Endothelial cell of umbilical vein (primary cell): ENCODE data around the gene VSIG10. TPM values are rescaled to one million over a fixed set of nuclear protein-coding genes. Genes with fewer than 3 reads are reported as not detected.

Experiments
- BruUV-seq: library from RNA; stranded (reverse); fragments of 400-500 nt; replicated peaks from 2 replicates; lab custom pipeline; 2021; lab: Mats Ljungman, UMichigan
- CTCF ChIA-PET: fragments of 300-600, 350-600 bp; sonication (Branson Sonifier 250); formaldehyde crosslinking; loops from one replicate; lab custom pipeline; 2021; ENCODE audit warnings: antibody characterized with exemption, inconsistent platforms; lab: Charles Lee
- POLR2A ChIA-PET: fragments of 300-600, 350-600 bp; sonication (Branson Sonifier 250); formaldehyde crosslinking; loops from one replicate; lab custom pipeline; 2021; ENCODE audit warnings: antibody characterized with exemption, inconsistent platforms; lab: Charles Lee
- DNase-seq: peaks from one replicate; pipeline ENCODE4 v3.0.0-alpha.2; 2011; ENCODE audit warnings: low read depth, low spot score
- FAIRE-seq: peaks from 2 replicates; lab custom pipeline; 2011; peaks lifted over from hg19 to GRCh38; lab: Jason Lieb, UNC
- H2AFZ ChIP-seq: 2 replicates; pipeline ENCODE4 v1.6.0; 2012; ENCODE audit warnings: low read depth, low read length, control low read depth, inconsistent platforms
- H3K27ac ChIP-seq: 2 replicates; pipeline ENCODE4 v1.5.1; 2011; ENCODE audit warnings: low read depth, mild to moderate bottlenecking, control low read depth, low read length, moderate library complexity; ENCODE audit not compliant: insufficient read depth
- H3K27me3 ChIP-seq, 2 experiments: 2 replicates each; pipeline versions ENCODE4 v1.6.0 to v1.6.1; 2011; ENCODE audit warnings: low read length in 2 of 2, mixed read lengths in 1 of 2; ENCODE audit not compliant: control insufficient read depth in 2 of 2, insufficient read depth in 2 of 2
- H3K36me3 ChIP-seq, 2 experiments: 2 replicates in 1 of 2; 3 replicates in 1 of 2; pipeline ENCODE4 v1.5.1; 2011; ENCODE audit warnings: low read length in 2 of 2, mild to moderate bottlenecking in 1 of 2, moderate library complexity in 1 of 2; ENCODE audit not compliant: control insufficient read depth in 2 of 2, insufficient read depth in 2 of 2; ENCODE audit errors: extremely low read depth in 1 of 2
- H3K4me1 ChIP-seq: 3 replicates; pipeline ENCODE4 v1.5.1; 2011; ENCODE audit warnings: mild to moderate bottlenecking, low read length; ENCODE audit not compliant: control insufficient read depth, insufficient read depth; ENCODE audit errors: extremely low read depth
- H3K4me2 ChIP-seq: 2 replicates; pipeline ENCODE4 v1.6.1; 2011; ENCODE audit warnings: low read length, control low read depth, mixed read lengths; ENCODE audit not compliant: insufficient read depth
- H3K4me3 ChIP-seq, 3 experiments: fragments of 200-600 bp in 1 of 3; sonication (generic), shearing (Covaris generic) in 1 of 3; replicated peaks in 1 of 3; 2 replicates each; pipeline ENCODE4 v1.5.1; 2011 to 2016; ENCODE audit warnings: control low read depth in 3 of 3, low read length in 3 of 3, mild to moderate bottlenecking in 2 of 3, inconsistent platforms in 1 of 3, low read depth in 1 of 3, moderate library complexity in 1 of 3; ENCODE audit not compliant: insufficient read depth in 1 of 3
- H3K79me2 ChIP-seq: 2 replicates; pipeline ENCODE4 v1.6.0; 2012; ENCODE audit warnings: low read length, inconsistent platforms; ENCODE audit not compliant: control insufficient read depth, insufficient read depth
- H3K9ac ChIP-seq: replicated peaks from 2 replicates; pipeline ENCODE3; 2011; ENCODE audit warnings: low read length, control low read depth; ENCODE audit not compliant: insufficient read depth; ENCODE audit errors: extremely low read depth
- H3K9me1 ChIP-seq: replicated peaks from 3 replicates; pipeline ENCODE4 v1.6.0; 2011; ENCODE audit warnings: mild to moderate bottlenecking, low read length; ENCODE audit not compliant: control insufficient read depth, insufficient read depth; ENCODE audit errors: extremely low read depth
- H3K9me3 ChIP-seq: replicated peaks from 2 replicates; pipeline ENCODE4 v1.5.1; 2012; ENCODE audit warnings: low read length, inconsistent platforms; ENCODE audit not compliant: control insufficient read depth, insufficient read depth
- H4K20me1 ChIP-seq: replicated peaks from 2 replicates; pipeline ENCODE3; 2011; ENCODE audit warnings: mild to moderate bottlenecking, low read length; ENCODE audit not compliant: control insufficient read depth, insufficient read depth; ENCODE audit errors: extremely low read depth
- EZH2 ChIP-seq: IDR thresholded peaks from 2 replicates; pipeline ENCODE4 v1.6.1; 2012; ENCODE audit warnings: borderline replicate concordance, low read depth, mild to moderate bottlenecking, moderate library complexity, low read length, inconsistent platforms; ENCODE audit not compliant: severe bottlenecking
- FOS ChIP-seq: IDR thresholded peaks from 2 replicates; pipeline ENCODE4 v1.6.1; 2011; ENCODE audit warnings: mild to moderate bottlenecking, low read length, moderate library complexity, borderline replicate concordance; ENCODE audit not compliant: insufficient read depth
- GATA2 ChIP-seq: IDR thresholded peaks from 2 replicates; pipeline ENCODE4 v1.7.0; 2011; ENCODE audit warnings: low read depth, mild to moderate bottlenecking, moderate library complexity, mixed read lengths, low read length; ENCODE audit not compliant: insufficient read length, insufficient read depth
- JUN ChIP-seq: IDR thresholded peaks from 2 replicates; pipeline ENCODE4 v1.6.1; 2011; ENCODE audit warnings: borderline replicate concordance, low read depth; ENCODE audit not compliant: insufficient read length, insufficient read depth
- MAX ChIP-seq: IDR thresholded peaks from 2 replicates; pipeline ENCODE4 v1.6.1; 2011; ENCODE audit not compliant: insufficient read depth, insufficient read length
- MYC ChIP-seq: IDR thresholded peaks from one replicate; pipeline ENCODE4 v1.6.1; 2011; ENCODE audit warnings: mild to moderate bottlenecking, low read depth, low read length
- POLR2A ChIP-seq: IDR thresholded peaks from 2 replicates; pipeline ENCODE4 v1.6.1; 2012; ENCODE audit warnings: low read depth, mild to moderate bottlenecking, control low read depth, low read length
- POLR2AphosphoS5 ChIP-seq: IDR thresholded peaks from 2 replicates; pipeline ENCODE4 v1.6.1; 2012; ENCODE audit warnings: low read depth, mild to moderate bottlenecking, control low read depth, low read length, moderate library complexity; ENCODE audit not compliant: insufficient read depth
- dilution Hi-C: fragments of 300-500 bp; cut with MboI; formaldehyde crosslinking; loops from one replicate; pipeline ENCODE4 v1.15.0; 2019; ENCODE audit warnings: low sequenced_read_pairs; ENCODE audit not compliant: extremely low pct_ligation_motif_present
- intact Hi-C: fragments of 100-400 bp; cut with micrococcal nuclease; formaldehyde crosslinking; loops from one replicate; pipeline ENCODE4 v1.10.0; 2022
- polyA plus RNA-seq, 4 experiments: library from polyadenylated mRNA; depleted of rRNA in 3 of 4; stranded (reverse) in 3 of 4; unstranded in 1 of 4; fragments of >200 nt; gene quantifications; 2 replicates each; pipeline versions ENCODE4 v1.2.1 to v1.2.3, GENCODE V29; 2011 to 2012; ENCODE audit warnings: missing spikeins in 1 of 4
- total RNA-seq: library from RNA; stranded (reverse); gene quantifications from 2 replicates; pipeline ENCODE4 v1.2.3, GENCODE V29; 2021
- TF ChIP-seq, protein P1 (sequence below), 2 donors: IDR thresholded peaks; 1 replicate in 1 of 2; 2 replicates in 1 of 2; pipeline ENCODE4 v1.5.1; 2011; ENCODE audit warnings: low read length in 2 of 2, mild to moderate bottlenecking in 2 of 2, moderate library complexity in 2 of 2, control low read depth in 1 of 2, inconsistent platforms in 1 of 2, low read depth in 1 of 2; ENCODE audit not compliant: insufficient read depth in 1 of 2; ENCODE audit errors: extremely low read depth in 1 of 2

The VSIG10 gene
- total and polyA plus RNA-seq, 2 donors (not counting 3 experiments of a cell fraction or from before 2014, with no cell fraction given) = 16.3 to 38.4 TPM

DNA sequence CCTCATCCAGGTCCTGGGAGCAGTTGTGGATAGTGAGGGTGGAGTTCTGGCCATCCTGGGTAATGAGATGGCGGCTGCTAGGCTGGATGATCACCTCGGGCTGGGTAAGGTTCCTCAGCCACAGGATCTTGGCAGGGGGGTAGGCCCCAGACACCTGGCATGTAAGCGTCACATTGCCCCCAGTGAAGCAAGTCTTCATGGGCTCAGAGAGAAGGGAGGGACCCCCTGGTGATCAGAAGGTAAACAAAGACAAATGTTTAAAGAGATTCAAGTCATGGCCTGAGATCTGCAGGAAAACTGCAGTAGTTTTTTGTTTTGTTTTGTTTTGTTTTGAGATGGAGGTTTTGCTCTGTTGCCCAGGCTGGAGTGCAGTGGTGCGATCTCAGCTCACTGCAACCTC is 30.0 kb downstream of the VSIG10 start:
- FAIRE-seq (no peak), DNase-seq (no peak)
- Histone ChIP-seq H3K36me3 (peaks cover 0 to 2% of the 10 kb centered on the region in 2 experiments), H3K9ac (no peak overlapping the region), H3K79me2 (no peaks in the 10 kb centered on the region), H3K4me1 (no peaks in the 10 kb centered on the region), H3K4me3 (no peak overlapping the region), H3K9me3 (no peaks in the 10 kb centered on the region), H3K9me1 (no peaks in the 10 kb centered on the region), H2AFZ (no peak overlapping the region), H4K20me1 (no peaks in the 10 kb centered on the region), H3K27me3 (no peaks in the 10 kb centered on the region), H3K4me2 (no peak overlapping the region), H3K27ac (no peak overlapping the region)
- TF ChIP-seq POLR2A = no peak
- TF ChIP-seq POLR2AphosphoS5 = no peak
- TF ChIP-seq EZH2 = no peak
- no peak for TF ChIP-seq MAX
- TF ChIP-seq, protein P1, sequence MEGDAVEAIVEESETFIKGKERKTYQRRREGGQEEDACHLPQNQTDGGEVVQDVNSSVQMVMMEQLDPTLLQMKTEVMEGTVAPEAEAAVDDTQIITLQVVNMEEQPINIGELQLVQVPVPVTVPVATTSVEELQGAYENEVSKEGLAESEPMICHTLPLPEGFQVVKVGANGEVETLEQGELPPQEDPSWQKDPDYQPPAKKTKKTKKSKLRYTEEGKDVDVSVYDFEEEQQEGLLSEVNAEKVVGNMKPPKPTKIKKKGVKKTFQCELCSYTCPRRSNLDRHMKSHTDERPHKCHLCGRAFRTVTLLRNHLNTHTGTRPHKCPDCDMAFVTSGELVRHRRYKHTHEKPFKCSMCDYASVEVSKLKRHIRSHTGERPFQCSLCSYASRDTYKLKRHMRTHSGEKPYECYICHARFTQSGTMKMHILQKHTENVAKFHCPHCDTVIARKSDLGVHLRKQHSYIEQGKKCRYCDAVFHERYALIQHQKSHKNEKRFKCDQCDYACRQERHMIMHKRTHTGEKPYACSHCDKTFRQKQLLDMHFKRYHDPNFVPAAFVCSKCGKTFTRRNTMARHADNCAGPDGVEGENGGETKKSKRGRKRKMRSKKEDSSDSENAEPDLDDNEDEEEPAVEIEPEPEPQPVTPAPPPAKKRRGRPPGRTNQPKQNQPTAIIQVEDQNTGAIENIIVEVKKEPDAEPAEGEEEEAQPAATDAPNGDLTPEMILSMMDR (IDR thresholded peaks at IDR 0.05; ENCODE audit: extremely low read depth in 1 of 2, insufficient read depth in 1 of 2, low read depth in 1 of 2, low read length in 2 of 2) = no peak
- no peak for TF ChIP-seq FOS
- no peak for TF ChIP-seq GATA2
- TF ChIP-seq MYC = no peak
- TF ChIP-seq JUN = no peak
- BruUV-seq = no TSS peak
- ChIA-PET CTCF (no interaction called here), POLR2A (no interaction called here)
- dilution Hi-C loops (no loop called here), intact Hi-C loops (no loop called here)
